ENCODE data around the gene BCL7B.
"Not testable (repeated sequence)": the region's sequence is repeated elsewhere in the genome, so short reads cannot be mapped to it uniquely, and the experiment has no call there.

The BCL7B gene

DNA sequence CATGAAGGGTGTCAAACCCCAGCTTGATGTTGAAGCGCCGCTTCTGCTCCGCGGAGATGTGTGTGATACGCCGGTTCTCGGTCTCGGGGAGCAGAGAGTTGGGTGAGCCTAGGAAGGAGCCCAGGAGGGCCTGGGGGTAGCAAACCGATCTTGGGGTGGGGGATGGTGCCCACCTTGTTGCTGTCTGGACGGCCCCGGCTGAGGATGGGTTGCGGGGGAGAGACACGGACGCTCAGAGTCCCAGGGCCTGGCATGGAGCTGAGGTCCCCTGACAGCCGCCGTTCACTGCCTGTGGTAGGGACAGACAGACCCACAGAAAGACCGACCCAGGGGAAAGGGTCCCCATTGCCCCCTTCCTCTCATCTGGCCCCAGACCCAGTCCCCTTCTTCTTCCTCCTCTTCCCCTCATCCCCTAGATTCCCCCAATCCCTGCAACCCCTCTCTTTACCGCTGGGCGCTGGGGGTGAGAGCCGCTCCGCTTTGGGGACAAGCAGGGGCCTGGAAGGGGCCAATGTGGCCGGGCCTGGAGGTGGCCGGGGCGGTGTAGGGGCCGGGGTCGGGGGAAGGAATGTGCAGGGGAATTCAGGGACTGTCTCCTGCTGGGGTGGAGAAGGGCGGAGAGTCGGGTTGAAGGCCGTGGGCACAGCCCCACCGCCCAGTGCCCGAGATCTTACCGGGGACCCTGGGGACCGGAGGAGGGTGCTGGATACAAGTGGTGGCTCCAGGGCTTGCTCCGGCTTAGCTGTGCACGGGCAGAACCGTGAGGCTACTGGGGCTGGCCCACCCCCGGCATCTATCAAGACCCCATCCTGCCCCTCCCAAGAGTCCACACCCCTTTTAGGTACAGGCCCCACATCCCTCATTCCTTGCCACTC, 38.9 kb upstream of the BCL7B start:
- H3K27ac ChIP-seq: no peak overlapping the region
- TF ChIP-seq ZFX (IDR thresholded peaks at IDR 0.05; ENCODE audit: borderline replicate concordance): no peak
- TF ChIP-seq, protein P1, sequence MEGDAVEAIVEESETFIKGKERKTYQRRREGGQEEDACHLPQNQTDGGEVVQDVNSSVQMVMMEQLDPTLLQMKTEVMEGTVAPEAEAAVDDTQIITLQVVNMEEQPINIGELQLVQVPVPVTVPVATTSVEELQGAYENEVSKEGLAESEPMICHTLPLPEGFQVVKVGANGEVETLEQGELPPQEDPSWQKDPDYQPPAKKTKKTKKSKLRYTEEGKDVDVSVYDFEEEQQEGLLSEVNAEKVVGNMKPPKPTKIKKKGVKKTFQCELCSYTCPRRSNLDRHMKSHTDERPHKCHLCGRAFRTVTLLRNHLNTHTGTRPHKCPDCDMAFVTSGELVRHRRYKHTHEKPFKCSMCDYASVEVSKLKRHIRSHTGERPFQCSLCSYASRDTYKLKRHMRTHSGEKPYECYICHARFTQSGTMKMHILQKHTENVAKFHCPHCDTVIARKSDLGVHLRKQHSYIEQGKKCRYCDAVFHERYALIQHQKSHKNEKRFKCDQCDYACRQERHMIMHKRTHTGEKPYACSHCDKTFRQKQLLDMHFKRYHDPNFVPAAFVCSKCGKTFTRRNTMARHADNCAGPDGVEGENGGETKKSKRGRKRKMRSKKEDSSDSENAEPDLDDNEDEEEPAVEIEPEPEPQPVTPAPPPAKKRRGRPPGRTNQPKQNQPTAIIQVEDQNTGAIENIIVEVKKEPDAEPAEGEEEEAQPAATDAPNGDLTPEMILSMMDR (IDR thresholded peaks at IDR 0.05): no peak

GRCh38 chr7:73595358-73595757, 37.9 kb upstream of the BCL7B start:
- no peak for TF ChIP-seq ZFX (IDR thresholded peaks at IDR 0.05; ENCODE audit: borderline replicate concordance)
- TF ChIP-seq, protein P1 (IDR thresholded peaks at IDR 0.05): no peak
- H3K27ac ChIP-seq: no peak overlapping the region

GRCh38 chr7:73593207-73594045, 35.9 kb upstream of the BCL7B start:
- TF ChIP-seq, protein P1 (IDR thresholded peaks at IDR 0.05): no peak
- TF ChIP-seq ZFX (IDR thresholded peaks at IDR 0.05; ENCODE audit: borderline replicate concordance): no peak
- H3K27ac ChIP-seq: no peak overlapping the region

DNA sequence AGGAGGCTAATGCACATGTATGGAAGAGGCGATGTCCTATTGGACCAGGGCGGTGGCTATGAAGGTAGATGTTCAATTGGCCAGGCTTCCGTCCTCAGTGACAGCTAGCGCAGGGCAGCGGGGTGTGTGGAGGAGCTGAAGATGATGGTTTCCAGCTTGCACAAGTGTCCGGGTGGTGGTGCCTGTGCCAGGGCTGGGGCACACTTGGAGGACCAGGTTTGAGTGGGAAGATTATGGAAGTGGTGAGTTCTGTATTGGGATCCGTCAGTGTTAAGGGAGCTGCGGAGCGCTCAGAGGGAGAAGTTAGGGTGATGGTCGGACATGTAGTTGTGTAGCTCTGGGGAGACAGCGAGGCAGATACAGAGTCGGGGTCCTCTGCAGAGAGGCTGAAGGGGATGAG, 29.4 kb upstream of the BCL7B start:
- H3K27ac ChIP-seq: no peak overlapping the region
- TF ChIP-seq, protein P1 (IDR thresholded peaks at IDR 0.05): no peak
- TF ChIP-seq ZFX (IDR thresholded peaks at IDR 0.05; ENCODE audit: borderline replicate concordance): no peak

- H3K27ac ChIP-seq: no peak overlapping the region
- no peak for TF ChIP-seq ZFX (IDR thresholded peaks at IDR 0.05; ENCODE audit: borderline replicate concordance)
Measured at GRCh38 chr7:73585196-73585595, 27.7 kb upstream of the BCL7B start.

DNA sequence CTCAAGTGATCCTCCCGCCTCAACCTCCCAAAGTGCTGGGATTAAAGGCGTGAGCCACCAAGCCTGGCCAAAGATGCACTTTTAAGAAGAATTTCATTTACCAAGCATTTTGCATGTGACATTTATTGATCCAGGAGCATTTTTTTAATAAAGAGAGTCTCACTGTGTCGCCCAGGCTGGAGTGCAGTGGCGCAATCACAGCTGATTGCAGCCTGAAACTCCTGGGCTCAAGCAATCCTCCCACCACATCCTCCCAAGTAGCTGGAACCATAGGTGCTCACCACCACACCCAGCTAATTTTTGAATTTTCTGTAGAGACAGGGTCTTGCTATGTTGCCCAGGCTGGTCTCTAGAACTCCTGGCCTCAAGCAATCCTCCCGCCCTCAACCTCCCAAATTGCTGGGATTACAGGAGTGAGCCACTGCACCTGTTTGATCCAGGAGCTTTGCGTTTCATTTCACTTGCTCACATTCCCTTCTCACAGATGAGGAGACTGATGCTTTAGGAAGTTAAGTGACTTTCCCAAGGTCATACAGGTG, 25.2 kb upstream of the BCL7B start:
- TF ChIP-seq ZFX (IDR thresholded peaks at IDR 0.05; ENCODE audit: borderline replicate concordance): no peak
- TF ChIP-seq, protein P1 (IDR thresholded peaks at IDR 0.05): no peak
- H3K27ac ChIP-seq: no peak overlapping the region

DNA sequence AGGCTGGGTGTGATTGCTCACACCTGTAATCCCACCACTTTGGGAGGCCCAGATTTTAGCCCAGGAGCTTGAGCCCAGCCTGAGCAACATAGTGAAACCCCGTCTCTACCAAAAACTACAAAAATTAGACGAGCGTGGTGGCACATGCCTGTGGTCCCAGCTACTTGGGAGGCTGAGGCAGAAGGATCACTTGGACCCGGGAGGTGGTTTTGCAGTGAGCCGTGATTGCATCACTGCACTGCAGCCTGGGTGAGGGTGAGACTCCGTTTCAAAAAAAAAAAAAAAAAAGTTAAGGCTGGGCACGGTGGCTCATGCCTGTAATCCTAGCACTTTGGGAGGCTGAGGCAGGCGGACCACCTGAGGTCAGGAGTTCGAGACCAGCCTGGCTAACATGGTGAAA, 23.5 kb upstream of the BCL7B start:
- not testable (repeated sequence) for H3K27ac ChIP-seq
